GM21390 (cell line): ENCODE measurements around the gene PPEF2.
"Not testable (repeated sequence)": the region's sequence is repeated elsewhere in the genome, so short reads cannot be mapped to it uniquely, and the experiment has no call there.

ENCODE experiments used
- ATAC-seq: cut with Tn5 transposase; IDR thresholded peaks from one replicate; pipeline ENCODE4 v1.9.1; 2021; ENCODE audit not compliant: unreplicated experiment

The PPEF2 gene

GRCh38 chr4:75902352-75902751 is at the start of gene PPEF2:
Gene PPEF2 (minus strand): TSS chr4:75902452. CDS start chr4:75896325, 6,127 bp downstream.
- ATAC-seq: no peak

DNA sequence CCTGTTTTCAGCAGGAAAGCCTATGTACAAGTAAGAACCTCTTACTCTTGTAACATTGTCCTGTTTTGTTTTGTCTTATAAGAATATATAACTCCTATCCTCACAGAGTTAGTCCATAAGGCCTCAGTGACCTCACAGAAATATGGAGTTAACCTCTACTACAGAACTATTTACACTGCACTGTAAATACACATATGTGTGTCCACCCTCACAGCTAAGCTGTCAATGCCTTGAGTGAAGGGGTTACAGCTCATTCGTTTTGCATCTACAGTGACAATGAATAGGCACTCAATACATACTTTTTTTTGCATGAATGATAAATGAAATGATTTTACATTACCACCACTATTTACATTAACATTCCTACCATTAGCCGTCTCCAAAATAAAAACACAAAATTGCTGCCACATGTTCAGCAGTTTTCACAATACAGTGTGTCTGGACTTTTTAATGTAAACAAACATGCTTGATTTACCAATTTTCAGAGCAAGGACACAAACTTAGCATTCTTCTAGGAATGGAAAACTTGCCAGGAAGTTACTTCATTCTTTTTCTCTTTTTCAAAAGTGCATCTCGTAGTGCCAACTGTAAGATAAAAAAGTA is 48.1 kb upstream of the PPEF2 start:
- ATAC-seq: no peak

DNA sequence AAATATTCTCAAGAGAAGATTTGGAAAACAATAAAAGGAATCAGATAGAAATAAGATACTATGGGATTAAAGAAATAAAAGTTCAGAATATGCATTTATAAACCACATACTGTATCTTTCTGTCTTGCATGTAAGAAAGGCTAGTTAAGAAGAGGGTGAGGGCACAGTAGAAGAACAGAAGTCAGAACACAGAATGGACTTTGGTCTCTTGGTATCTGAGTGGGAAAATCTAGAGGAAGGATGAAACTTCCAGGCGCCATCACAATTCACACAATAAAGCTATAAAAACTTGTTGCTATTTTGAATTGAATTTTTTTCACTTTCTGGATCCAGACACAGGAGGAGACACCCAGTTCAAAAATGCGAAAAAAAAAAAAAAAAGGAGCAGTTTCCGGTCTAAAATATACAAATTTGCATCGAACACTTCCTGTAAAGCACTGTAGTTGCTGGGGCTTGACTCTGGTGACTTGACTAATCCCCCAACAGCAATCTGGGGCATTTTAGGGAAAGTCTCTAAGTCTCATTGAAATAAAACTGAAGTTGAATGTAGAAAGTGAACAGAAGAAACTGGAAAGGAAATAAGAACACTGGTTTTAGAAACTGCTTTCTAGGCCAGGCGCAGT is 46.7 kb upstream of the PPEF2 start:
- peak; percentile 74 for ATAC-seq

GRCh38 chr4:75940692-75941253 is 38.5 kb upstream of the PPEF2 start, which contains the start of gene NAAA:
Gene NAAA (minus strand): TSS chr4:75941013. CDS start chr4:75940949, 64 bp downstream.
- peak; percentile 79 for ATAC-seq

GRCh38 chr4:75939890-75940691 is 37.8 kb upstream of the PPEF2 start:
- peak; percentile 58 for ATAC-seq

- no peak for ATAC-seq
Observed at GRCh38 chr4:75935628-75936027, 33.4 kb upstream of the PPEF2 start.

GRCh38 chr4:75930152-75930551 is 27.9 kb upstream of the PPEF2 start:
- ATAC-seq: no peak

DNA sequence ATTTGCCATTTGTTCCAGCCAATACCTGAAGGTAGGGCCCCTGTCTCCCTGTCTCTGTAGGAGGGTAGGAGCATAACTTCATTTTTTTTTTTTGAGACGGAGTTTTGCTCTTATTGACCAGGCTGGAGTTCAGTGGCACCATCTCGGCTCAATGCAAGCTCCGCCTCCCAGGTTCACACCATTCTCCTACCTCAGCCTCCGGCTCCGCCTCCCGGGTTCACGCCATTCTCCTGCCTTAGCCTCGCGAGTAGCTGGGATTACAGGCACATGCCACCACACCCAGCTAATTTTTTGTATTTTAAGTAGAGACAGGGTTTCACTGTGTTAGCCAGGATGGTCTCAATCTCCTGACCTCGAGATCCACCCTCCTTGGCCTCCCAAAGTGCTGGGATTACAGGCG is 22.7 kb upstream of the PPEF2 start:
- ATAC-seq: not testable (repeated sequence)

GRCh38 chr4:75924309-75924827 is 22.1 kb upstream of the PPEF2 start:
- no peak for ATAC-seq

- ATAC-seq: no peak
Observed at GRCh38 chr4:75922588-75922987, 20.3 kb upstream of the PPEF2 start.

DNA sequence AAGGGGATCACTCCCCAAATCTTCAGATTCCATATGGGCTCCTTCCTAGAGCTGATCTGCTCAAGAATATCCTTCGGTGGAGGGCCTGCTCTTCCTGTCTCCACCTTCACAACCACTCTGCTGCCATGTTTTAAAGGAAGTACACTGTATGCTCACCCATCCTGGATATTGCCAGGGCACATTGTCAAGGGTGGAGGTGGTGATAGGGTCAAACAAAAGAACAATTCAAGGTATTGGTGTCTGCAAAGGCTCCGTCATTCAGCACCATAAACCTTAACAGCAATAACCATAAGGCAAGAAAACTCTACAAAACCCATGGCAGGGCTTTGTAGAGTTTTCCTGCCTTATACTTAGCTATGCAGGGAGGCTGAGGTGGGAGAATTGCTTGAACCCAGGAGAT is 19.7 kb upstream of the PPEF2 start:
- ATAC-seq: no peak

DNA sequence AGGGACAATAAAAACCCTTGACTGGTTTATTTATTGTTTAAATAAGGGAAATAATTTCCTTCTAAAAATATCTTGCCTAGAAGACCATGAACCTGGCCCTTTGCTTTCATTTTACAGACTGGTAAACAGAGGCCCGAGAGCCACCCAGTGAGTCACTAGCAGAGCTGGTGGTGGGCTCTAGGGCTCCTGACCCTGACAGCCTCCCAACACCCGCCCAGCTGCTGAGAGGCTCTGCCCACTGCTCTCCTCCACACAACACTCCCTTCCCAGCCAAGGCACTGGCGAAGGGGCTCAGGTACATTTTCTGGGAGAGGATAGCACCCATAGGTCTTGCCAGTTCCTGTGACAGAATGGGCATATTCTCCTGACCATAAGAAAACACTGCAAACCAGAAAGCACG is 18.1 kb upstream of the PPEF2 start:
- ATAC-seq: no peak

- ATAC-seq: no peak
Observed at GRCh38 chr4:75919920-75920319, 17.7 kb upstream of the PPEF2 start.

DNA sequence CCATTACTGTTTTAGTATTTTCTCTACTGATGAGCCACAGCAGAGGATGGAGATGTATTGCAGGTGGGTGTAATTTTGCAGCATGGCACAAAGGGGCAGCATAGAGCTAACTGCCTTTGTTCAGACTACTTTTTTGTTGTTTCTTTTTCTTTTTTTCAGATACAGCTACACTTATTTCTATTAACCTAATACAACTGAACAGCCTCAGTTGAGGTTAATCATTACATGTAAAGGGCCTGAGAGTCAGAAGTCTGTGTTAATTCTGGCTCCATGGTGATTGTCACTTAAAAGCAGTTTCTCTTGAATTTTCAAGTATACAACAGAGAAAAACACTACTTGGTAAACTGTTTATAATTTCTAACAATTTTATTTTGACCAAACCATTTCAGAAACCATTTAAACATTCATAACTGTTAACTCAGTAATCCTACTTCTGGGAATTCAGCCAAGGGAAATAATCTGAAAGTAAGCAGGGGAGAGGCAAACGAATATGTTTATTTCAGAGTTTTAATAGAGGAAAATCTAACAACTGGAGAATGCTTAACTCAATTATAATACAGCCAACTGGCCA is 13.9 kb upstream of the PPEF2 start:
- no peak for ATAC-seq

GRCh38 chr4:75912968-75913367 is 10.7 kb upstream of the PPEF2 start:
- ATAC-seq: no peak

DNA sequence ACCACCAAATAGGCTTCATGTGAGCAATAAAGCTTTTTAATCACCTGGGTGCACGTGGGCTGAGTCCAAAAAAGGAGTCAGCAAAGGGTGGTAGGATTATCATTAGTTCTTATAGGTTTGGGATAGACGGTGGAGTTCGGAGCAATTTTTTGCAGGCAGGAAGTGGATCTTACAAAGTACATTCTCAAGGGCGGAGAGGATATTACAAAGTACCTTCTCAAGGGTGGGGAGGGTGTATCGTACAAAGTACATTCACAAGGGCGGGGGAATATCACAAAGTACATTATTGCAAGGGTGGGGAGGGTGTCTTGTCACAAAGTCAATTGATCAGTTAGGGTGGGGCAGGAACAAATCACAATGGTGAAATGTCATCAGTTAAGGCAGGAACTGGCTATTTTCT is 8.6 kb upstream of the PPEF2 start:
- not testable (repeated sequence) for ATAC-seq

GRCh38 chr4:75909405-75909804 is 7.2 kb upstream of the PPEF2 start:
- ATAC-seq: no peak

- ATAC-seq: no peak
Observed at GRCh38 chr4:75908555-75908954, 6.3 kb upstream of the PPEF2 start.

DNA sequence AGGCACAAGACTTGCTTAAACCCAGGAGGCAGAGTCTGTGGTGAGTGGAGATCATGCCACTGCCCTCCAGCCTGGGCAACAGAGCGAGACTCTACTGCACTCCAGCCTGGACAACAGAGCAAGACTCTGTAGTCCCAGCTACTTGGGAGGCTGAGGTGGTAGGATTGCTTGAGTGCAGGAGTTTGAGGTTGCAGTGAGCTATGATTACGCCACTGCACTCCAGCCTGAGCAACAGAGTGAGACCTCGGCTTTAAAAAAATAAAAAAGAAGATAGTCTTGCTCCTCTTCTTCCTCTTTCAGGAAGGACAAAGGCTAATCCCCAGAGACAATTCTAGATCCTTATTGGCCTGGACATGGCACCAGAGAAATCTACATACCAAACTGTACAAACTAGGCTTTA is 5.7 kb upstream of the PPEF2 start:
- ATAC-seq: no peak

- no peak for ATAC-seq
Observed at GRCh38 chr4:75904076-75904475, 1.8 kb upstream of the PPEF2 start.

DNA sequence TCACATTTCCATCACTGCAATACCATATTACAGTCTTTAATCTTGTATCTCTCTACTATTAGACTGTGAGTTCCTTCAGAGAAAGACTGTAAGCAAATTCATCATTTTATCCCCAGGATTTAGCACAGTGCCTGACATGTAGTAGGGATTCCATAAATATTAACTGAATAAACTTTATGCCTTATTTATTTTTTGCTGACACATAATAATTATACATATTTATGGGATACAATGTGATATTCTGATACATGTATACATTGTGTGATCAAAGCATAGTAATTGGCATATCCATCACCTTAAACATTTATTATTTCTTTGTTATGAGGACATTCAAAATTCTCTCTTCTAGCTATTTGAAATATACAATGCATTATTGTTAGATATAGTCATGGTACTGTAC is 3.7 kb downstream of the PPEF2 start:
- ATAC-seq: no peak
